Measurements from ENCODE around the gene TERB1.

- TF ChIP-seq POLR2A (IDR thresholded peaks at IDR 0.05) (no peak), CTCF (IDR thresholded peaks at IDR 0.05 in 8 of 11, conservative IDR thresholded peaks at IDR 0.05 in 3 of 11) (no peak), POLR2AphosphoS5 (IDR thresholded peaks at IDR 0.05) (no peak)
These were observed 48.4 kb downstream of the TERB1 start for GRCh38 chr16:66752958-66753357.
